HCEC 1CT (cell line): ENCODE results near the gene CHN2.

Experiments
- DNase-seq: peaks from one replicate; pipeline ENCODE4 v3.0.0-alpha.2; 2017

Gene CHN2

GRCh38 chr7:29287366-29287765 is 92.8 kb downstream of the CHN2 start:
- DNase-seq = peak; percentile 76

- DNase-seq = no peak
Measured at GRCh38 chr7:29288181-29289091, 93.9 kb downstream of the CHN2 start.

DNA sequence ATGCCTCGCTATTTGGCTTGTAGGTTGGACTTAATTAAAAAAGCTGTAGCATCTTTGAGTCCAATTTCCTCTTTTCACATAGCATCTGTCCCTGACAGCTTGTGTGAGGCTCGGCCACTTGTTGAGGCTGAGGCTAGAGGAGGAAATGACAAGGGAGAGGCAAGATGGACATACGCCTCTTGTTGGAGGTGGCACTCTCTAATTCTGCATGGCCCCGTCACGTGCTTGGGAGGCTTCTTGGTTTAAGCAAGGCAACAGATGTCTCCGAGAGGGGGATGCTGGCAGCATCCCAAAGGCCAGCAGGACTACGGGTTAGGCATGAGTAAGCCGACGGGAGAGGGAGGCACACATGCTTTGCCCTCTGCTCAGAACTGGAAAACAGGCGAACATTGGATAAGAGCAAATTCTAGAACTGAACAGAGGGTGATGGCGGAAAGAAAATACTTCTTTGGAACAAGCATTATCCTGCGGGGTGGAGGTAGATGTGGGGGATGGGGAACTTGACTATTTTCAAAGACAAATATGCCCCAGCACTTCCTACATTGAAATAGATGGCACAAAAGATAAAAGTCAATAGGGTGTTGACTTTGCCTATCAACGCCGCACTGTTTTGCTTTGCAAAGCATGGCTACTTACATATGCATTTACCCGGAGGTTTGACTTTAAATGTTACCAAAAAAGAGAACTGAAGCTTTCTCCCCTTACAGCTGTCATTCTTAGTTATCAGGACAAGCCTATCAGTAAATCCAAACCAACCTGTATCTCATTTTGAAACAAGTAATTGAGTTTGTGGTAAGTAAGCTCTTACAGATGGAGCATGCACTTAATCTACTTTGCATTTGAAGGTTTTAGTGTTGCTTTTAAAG is 94.8 kb downstream of the CHN2 start:
- DNase-seq = no peak

DNA sequence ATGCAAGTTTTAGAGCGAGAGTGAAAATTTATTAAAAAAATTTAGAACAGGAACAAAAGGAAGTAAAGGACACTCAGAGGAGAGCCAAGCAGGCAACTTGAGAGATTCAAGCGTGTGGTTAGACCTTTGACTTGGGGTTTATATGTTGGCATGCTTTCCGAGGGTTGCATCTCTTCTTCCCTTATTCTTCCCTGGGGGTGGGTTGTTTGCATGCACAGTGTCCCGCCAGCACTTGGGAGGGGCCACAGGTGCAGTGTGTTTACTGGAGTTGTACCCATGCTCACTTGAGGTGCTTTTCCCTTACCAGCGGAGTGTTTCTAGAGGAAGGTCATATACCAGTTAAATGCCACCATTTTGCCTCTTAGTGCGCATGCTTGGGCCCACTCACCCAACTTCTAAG is 96.3 kb downstream of the CHN2 start:
- no peak for DNase-seq

- no peak for DNase-seq
Measured at GRCh38 chr7:29291723-29292618, 97.4 kb downstream of the CHN2 start.

DNA sequence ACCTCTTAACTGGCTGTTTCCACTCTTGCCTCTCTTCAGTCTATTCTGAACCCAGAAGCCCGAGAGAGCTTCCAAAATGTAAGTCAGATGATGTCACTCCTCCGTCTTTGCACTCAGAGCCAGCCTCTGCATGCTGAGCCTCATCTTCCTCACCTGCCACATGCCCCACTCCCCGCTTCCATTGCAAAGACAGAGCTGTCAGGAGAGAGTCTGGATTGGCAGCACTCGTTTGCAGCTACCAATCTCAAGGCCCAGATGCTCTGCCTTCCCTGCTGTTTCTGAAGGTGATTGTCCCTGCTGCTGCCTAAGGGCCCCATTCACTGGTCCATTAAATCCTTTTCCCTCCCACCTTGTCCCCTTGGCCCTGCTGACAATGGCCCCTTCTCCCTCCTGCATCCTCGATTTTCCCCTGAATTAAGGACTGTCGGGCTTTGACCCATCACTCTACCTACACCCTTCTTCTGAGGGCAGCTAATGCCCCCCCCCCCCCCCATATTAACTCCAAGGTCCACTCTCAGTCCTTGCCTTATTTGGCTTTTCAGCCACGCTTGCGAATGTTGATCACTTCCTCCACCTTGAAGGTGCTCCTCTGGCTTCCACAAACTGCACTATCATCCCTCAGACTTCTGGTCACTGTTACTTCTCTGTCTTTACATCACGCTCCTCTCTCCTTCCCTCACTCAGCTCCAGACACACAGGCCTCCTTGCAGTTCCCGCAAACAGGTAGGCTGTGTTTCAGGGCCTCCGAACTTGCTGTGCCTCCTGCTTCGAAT is 98.5 kb downstream of the CHN2 start:
- DNase-seq = no peak

- DNase-seq = no peak
Measured at GRCh38 chr7:29296421-29296820, 101.8 kb downstream of the CHN2 start.

DNA sequence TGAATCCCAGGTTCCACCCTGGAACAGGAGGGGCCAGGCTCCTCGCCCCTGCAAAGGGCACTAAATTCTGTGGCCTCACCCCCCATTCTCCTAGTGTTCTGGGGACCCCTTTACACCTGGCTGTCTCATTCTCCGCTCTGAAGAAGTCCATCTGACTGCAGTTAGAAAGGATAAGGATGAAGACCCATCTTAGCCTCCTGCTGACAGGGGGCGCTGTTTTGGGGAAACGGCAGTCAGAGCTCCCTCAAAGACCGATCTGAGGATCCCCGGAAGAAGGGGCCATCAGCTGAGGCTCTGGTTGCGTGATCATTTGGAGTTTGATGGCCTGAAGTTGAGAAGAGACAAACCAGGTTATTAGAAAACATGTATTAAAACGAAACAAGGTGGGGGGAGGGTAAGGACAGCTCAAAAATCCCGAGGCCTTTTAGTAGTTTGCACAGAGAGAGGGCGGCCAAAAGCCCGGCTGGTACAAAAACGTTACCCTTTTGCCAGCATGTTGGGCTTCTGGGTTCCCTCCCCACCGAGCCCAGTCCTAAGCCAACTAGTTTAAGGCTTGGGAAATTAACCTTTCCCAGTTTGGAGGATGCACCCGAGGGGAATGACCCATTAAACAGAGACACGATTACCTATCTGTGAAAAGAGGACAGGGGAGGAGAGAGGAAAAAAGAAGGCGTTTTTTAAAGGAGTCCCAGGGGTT is 102.8 kb downstream of the CHN2 start:
- no peak for DNase-seq

- no peak for DNase-seq
Measured at GRCh38 chr7:29299086-29299485, 104.5 kb downstream of the CHN2 start.

- no peak for DNase-seq
Measured at GRCh38 chr7:29300026-29300480, 105.5 kb downstream of the CHN2 start.

- no peak for DNase-seq
Measured at GRCh38 chr7:29300649-29301048, 106.1 kb downstream of the CHN2 start.

- no peak for DNase-seq
Measured at GRCh38 chr7:29302666-29303395, 108.3 kb downstream of the CHN2 start.

DNA sequence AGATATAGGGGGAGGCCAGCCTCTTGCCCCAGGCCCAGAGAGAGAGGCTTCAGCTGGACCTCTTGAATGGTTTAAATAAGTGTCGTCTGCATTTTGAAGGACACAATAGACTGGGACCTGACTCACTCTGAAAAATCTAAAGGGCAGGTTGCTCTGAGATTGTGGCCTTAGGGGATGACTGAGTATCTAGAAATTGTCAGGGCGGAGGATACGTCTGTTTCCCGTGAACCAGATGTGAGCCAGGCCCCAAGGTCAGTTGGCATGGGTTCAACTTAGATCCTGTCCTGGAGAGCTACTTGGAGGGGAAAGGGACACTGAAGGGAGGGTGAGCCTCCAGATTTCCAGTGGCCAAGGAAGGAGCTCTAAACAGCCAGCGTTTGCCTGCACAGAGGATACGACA is 110.2 kb downstream of the CHN2 start:
- no peak for DNase-seq

DNA sequence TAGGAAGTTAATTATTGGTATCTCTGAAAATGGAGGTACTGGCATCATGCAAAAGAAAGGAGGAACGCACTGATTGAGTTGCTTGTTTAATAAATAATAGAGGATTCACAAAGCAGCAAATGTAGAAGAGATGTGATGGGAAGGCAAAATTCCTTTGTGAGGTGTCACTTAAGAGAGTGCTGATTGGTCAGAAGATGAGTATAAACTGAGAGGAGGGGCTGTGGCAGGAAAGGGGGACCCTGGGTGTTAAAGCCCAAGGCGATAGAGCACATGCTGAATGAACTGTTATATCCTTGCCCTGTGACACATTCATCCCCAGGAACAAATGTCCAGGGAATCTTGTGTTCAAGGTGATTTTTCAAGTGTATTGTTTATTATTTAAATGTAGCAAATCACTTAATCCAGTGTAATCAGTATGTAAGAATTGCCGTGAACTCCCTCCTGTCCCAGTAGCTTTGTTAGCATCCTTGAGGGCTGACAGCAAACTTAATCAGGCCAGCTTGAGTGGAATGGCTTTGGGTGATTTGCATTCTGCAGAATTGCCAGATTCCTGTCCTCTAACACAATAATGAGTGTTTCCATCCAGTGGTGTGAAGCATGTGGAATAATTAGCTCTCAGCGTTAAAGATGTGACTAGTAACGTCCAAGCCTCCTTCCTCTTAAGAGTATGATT is 111.9 kb downstream of the CHN2 start:
- DNase-seq = no peak

GRCh38 chr7:29308424-29308823 is 113.8 kb downstream of the CHN2 start:
- no peak for DNase-seq

DNA sequence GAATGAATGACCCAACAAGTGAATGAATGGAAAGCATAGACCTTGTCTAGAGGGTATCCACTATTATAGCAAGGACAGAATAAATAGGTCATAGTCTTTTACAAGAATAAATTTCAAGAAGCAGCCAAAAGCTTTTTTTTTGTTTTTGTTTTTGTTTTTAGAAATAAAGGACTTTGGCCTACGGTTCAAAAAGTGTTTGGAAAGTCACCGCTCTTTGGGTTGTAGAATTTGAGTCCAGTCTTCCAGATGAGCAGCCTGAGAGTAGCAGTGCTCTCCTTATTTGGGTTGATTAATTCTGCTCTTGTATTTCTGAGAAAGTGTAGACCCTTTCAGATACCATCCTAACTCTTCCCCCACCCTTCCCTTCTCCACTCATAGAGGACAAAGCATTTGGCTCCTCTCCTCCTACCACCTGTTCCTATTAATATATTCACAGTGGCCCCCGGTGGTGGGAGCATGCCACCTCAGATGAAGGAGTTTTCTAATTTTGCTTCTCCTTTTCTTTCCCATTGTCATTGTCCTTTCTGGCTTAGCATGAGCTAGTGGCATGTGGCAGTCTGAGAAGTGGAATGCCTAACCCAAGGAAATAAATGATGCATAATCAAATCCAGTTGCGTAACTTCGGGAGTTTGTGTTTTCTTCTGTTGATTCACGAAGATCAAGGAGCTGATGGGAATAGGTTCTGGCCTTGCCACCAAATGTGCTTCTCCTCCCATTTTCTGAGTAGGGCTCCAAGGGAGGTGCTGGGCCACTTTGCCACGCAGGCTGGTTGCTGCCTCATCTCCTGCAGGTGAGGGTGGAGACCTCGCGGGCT is 114.7 kb downstream of the CHN2 start:
- DNase-seq = no peak

DNA sequence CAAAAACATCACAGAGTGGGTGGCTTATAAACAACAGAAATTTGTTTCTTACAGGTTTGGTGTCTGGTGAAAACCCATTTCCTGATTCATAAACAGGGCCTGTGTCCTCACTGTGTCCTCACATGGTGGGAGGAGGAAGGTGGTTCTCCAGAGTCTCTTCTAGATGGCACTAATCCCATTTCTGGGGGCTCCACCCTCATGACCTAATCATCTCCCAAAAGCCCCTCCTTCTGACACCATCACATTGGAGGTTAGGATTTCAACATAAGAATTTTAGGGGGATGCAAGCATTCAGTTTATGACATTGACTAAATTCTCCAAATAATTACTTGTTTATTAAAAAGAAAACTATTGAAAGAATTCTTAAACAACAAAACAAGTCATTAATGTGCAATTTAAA is 116.0 kb downstream of the CHN2 start:
- DNase-seq = no peak

DNA sequence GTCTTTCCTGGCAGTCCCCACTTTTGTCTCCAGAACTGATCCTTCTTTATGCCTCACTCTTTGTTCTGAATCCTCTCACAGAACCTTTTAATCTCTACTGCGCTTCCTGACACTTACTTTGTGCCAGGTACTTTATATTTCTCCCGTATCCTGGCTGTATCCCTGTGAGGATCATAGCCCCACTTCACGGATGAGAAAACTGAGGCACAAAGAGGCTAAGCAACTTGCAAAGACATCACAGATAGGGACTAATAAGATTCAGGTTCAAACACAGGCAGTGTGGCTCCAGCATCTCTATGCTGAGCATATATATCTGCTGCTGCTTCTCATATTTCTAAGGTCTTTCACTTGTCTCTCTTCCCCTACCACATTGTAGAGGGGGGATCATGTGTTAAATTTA is 116.7 kb downstream of the CHN2 start:
- DNase-seq = no peak

GRCh38 chr7:29314148-29314547 is 119.6 kb downstream of the CHN2 start:
- DNase-seq = no peak
